GM12801 (cell line): ENCODE measurements around the gene EHMT1.

Source experiments
- TF ChIP-seq, protein P1 (sequence below): IDR thresholded peaks from one replicate; pipeline ENCODE4 v1.5.1; 2011; ENCODE audit warnings: control low read depth; ENCODE audit not compliant: insufficient read length; ENCODE audit errors: extremely low read depth

EHMT1 gene

DNA sequence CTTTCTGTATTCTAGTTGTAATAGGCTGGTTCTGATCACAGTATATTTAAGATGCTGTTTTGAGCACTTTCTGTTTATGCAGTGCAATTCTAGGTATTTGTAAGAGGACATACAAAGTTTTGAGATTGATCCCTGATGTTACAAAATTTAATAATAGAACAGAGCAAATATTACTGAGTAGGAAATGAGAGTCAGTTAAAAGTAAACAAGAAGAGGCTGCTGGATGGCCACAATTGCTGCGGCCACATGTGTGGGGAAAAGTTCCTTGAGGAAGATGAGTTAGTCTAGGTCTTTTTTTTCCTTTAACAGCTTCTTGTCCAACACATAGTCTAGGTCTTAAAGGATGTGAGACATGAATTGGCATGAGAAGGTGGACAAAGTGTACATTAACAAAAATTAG, 11.3 kb downstream of the EHMT1 start:
- TF ChIP-seq, protein P1, sequence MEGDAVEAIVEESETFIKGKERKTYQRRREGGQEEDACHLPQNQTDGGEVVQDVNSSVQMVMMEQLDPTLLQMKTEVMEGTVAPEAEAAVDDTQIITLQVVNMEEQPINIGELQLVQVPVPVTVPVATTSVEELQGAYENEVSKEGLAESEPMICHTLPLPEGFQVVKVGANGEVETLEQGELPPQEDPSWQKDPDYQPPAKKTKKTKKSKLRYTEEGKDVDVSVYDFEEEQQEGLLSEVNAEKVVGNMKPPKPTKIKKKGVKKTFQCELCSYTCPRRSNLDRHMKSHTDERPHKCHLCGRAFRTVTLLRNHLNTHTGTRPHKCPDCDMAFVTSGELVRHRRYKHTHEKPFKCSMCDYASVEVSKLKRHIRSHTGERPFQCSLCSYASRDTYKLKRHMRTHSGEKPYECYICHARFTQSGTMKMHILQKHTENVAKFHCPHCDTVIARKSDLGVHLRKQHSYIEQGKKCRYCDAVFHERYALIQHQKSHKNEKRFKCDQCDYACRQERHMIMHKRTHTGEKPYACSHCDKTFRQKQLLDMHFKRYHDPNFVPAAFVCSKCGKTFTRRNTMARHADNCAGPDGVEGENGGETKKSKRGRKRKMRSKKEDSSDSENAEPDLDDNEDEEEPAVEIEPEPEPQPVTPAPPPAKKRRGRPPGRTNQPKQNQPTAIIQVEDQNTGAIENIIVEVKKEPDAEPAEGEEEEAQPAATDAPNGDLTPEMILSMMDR = no peak

DNA sequence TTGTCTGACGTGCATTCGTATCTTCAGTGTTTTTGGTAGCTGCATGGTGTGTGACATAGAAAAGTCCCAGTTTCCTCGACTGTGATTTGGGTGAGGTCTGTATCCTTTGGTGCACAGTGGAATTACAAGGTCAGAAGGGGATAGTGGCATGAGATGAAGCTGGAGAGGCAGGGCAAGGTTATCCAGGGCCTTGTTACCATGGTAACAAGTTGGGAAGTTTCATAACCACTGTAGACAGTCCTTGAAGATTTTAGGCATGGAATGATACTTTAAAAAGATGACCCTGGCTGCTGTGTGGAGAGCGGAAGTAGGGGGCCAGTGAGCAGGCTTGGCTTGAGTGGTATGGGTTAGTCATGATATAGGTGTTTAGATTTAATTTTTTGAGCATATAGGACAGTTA, 11.9 kb downstream of the EHMT1 start:
- TF ChIP-seq, protein P1 = no peak

DNA sequence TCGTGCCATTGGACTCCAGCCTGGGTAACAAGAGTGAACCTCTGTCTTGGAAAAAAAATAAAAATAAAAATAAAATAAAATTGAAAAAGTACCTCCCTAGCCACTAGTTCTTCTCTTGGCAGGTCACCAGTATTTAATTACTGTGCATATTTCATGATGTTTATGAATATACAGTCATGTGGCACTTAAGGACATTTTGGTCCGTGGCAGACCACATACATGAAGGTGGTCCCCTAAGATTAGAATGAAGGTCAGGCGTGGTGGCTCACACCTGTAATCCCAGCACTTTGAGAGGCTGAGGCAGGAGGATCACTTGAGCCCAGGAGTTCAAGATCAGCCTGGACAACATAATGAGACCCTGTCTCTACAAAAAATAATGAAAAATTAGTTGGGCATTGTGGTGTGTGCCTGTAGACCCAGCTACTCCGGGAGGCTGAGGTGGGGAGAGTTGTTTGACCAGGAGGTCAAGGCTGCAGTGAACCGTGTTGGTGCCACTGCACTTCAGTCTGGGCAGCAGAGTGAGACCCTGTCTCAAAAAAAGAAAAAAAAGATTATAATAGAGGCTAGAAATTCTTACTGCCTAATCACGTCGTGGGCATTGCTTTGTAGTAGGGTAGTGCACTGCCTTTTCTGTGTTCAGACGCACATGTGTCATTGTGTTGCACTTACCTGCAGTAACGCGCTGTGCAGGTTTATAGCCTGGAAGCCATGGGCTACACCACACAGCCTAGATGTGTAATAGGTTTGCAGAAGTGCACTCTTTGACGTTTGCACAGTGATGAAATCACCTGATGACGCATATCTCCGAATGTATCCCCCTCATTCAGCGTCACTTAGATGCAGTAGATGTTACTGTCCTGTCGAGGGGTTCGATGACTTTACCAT, 12.8 kb downstream of the EHMT1 start:
- TF ChIP-seq, protein P1 = no peak

DNA sequence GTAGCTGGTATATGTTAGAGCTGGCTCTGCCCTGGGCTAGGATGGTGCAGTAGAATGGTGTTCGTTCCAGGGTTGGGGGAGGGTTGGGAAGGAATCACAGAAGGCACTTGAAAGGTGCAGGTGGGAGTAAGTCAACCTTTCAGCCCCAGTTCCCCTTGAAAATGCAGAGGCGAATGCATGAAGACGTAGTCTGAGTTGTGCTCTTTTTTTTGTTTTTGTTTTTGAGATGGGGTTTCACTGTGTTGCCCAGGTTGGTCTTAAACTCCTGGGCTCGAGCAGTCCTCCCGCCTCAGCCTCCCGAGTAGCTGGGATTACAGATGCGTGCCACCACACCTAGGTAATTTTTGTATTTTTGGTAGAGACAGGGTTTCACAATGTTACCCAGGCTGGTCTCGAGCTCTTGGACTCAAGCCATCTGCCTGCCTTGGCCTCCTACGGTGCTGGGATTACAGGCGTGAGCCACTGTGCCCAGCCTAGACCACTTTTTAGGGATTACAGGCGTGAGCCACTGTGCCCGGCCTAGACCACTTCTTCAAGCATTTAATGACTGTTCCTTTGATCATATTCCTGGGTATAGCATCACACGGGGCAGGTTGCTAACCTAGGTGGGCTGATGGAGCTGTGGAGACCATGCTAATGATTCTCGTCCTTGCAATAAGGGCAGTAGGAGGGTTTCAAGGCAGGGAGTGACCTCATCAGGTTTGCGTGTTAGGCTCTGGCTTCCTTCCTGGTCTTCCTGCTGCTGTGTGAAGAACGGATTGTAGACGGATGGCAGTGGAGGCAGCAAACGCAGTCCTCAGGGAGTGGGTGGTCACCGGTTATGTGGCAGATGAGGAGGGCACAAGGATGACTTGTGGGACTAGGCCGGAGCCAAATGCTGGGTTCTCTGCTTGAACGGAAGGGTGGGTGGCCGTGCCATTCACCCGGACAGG, 13.7 kb downstream of the EHMT1 start:
- TF ChIP-seq, protein P1 = no peak

DNA sequence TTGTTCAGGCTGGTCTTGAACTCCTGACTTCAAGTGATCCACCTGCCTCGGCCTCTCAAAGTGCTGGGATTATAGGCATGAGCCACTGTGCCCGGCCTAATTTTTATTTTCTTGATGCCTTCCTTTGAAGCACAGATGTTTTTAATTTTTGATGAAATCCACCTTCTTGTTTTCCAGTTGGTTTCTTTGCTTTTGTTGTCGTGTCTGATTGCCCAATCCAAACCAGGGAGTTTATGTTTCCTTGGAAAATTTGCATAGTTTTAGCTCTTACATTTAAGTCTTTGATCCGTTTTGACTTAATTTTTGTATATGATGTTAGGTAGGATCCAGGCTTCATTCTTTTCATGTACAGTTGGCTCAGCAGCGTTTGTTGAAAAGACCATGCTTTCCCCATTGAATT, 15.2 kb downstream of the EHMT1 start:
- TF ChIP-seq, protein P1 = no peak

DNA sequence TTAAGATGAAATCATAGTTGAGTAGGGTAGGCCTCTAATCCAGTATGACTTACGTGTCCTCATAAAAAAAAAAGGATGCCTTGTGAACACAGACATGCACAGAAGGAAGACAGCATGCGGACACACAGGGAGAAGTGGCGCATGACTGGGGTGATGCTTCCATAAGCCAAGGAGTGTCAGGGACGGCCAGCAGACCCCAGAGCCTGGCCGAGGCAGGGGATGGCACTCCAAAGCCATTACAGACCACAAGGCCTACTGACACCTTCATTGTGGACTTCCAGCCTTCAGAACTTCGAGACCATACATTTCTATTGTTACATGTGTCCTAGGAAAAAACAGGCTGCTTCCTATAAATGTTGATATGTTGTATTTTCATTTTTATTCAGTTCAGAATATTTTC, 19.9 kb downstream of the EHMT1 start:
- TF ChIP-seq, protein P1 = no peak

DNA sequence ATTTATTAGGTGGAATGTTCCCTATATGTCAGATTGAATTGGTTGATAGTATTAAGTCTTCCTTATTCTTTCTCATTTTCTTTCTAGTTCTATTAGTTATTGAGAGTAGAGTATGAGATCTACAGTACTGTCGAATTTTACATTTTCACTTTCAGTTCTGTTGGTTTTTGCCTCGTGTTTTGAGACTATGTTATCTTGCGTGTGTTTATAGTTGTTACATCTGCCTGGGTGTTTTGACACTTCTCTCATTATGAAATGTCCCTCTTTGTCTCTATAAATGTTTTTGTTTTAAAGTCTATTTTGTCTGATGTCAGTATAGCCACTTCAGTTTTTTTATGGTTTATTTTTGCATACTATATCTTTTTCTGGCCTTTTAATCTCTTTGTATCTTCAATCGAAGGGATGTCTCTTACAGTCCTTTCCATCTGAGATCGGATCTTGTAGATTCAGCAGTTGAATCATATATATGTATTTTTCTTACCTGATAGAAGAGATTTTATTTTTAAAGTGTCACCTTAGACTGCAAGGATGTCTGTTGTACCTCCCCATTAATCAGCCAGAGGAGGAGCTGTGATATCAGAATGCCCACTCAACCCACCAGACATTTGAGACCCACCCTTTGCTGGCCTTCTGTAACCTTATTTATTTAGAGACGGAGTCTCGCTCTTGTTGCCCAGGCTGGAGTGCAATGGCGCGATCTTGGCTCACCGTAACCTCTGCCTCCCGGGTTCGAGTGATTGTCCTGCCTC, 20.7 kb downstream of the EHMT1 start:
- TF ChIP-seq, protein P1 = no peak
